ENCODE data around the gene BMP7.
A peak's percentile ranks its signal among the peaks of the same experiment; 100 is the strongest.

The BMP7 gene

DNA sequence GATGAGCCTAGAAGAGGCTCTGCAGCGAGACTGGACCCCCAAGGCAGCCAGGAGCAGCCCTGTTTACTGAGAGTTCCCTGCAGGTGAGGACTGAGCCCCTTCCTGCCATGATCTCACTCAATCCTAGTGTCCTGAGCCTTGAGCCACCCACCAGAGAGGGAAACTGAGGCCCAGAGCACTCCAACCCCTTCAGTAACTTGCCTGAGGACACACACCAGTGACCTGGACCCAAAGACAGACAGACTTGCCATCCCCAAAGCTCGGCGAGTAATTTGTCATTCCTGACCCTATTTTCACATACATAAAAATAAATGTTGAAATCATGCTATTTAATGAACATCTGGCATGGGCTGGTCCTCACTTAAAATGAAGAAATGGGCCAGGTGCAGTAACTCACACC, 16.7 kb downstream of the BMP7 start:
- no peaks in the 10 kb centered on the region for H4K20me1 ChIP-seq (ENCODE audit: insufficient read depth, low read length, poor library complexity, severe bottlenecking)
- peaks cover 11% of the 10 kb centered on the region for H3F3A ChIP-seq (ENCODE audit: low read depth)
- H2AFZ ChIP-seq (ENCODE audit: low read length): no peak overlapping the region
- no peaks in the 10 kb centered on the region for H3K79me2 ChIP-seq (ENCODE audit: insufficient read depth, low read length)
- H3K4me3 ChIP-seq (ENCODE audit: low read length, poor library complexity, severe bottlenecking): peak overlapping the region; percentile 51
- H3K27me3 ChIP-seq (ENCODE audit: insufficient read depth, low read length, poor library complexity, severe bottlenecking): no peaks in the 10 kb centered on the region
- H3K9me3 ChIP-seq (ENCODE audit: insufficient read depth, low read depth, low read length): no peaks in the 10 kb centered on the region
- no peaks in the 10 kb centered on the region for H3K9me2 ChIP-seq (replicated peaks; ENCODE audit: low read depth, low read length)
- H3K36me3 ChIP-seq (ENCODE audit: insufficient read depth, low read length): no peaks in the 10 kb centered on the region
- TF ChIP-seq CTCF (conservative IDR thresholded peaks at IDR 0.05; ENCODE audit: low read length) (no peak), EZH2phosphoT487 (IDR thresholded peaks at IDR 0.05; ENCODE audit: borderline replicate concordance) (no peak)
- H3K9ac ChIP-seq (ENCODE audit: low read depth, low read length, poor library complexity, severe bottlenecking): peak overlapping the region; percentile 70
- H3K4me2 ChIP-seq (ENCODE audit: low read depth, low read length, poor library complexity, severe bottlenecking): peak overlapping the region; percentile 81
- peaks cover 68% of the 10 kb centered on the region for H3K4me1 ChIP-seq (ENCODE audit: insufficient read depth, low read length, poor library complexity, severe bottlenecking)

- H3F3A ChIP-seq (ENCODE audit: low read depth): peaks cover 11% of the 10 kb centered on the region
- no peaks in the 10 kb centered on the region for H3K9me3 ChIP-seq (ENCODE audit: insufficient read depth, low read depth, low read length)
- H2AFZ ChIP-seq (ENCODE audit: low read length): no peak overlapping the region
- no peaks in the 10 kb centered on the region for H4K20me1 ChIP-seq (ENCODE audit: insufficient read depth, low read length, poor library complexity, severe bottlenecking)
- no peaks in the 10 kb centered on the region for H3K79me2 ChIP-seq (ENCODE audit: insufficient read depth, low read length)
- no peaks in the 10 kb centered on the region for H3K36me3 ChIP-seq (ENCODE audit: insufficient read depth, low read length)
- H3K4me3 ChIP-seq (ENCODE audit: low read length, poor library complexity, severe bottlenecking): no peak overlapping the region
- no peaks in the 10 kb centered on the region for H3K27me3 ChIP-seq (ENCODE audit: insufficient read depth, low read length, poor library complexity, severe bottlenecking)
- no peak for TF ChIP-seq EZH2phosphoT487 (IDR thresholded peaks at IDR 0.05; ENCODE audit: borderline replicate concordance)
- TF ChIP-seq CTCF (conservative IDR thresholded peaks at IDR 0.05; ENCODE audit: low read length): no peak
- peak overlapping the region; percentile 70 for H3K9ac ChIP-seq (ENCODE audit: low read depth, low read length, poor library complexity, severe bottlenecking)
- peaks cover 69% of the 10 kb centered on the region for H3K4me1 ChIP-seq (ENCODE audit: insufficient read depth, low read length, poor library complexity, severe bottlenecking)
- peak overlapping the region; percentile 81 for H3K4me2 ChIP-seq (ENCODE audit: low read depth, low read length, poor library complexity, severe bottlenecking)
- H3K9me2 ChIP-seq (replicated peaks; ENCODE audit: low read depth, low read length): no peaks in the 10 kb centered on the region
Observed at GRCh38 chr20:57249073-57249472, 17.4 kb downstream of the BMP7 start.

- Histone ChIP-seq H3K4me3 (ENCODE audit: low read length, poor library complexity, severe bottlenecking) (peak overlapping the region; percentile 10), H3F3A (ENCODE audit: low read depth) (peaks cover 11% of the 10 kb centered on the region), H3K9ac (ENCODE audit: low read depth, low read length, poor library complexity, severe bottlenecking) (peak overlapping the region; percentile 40), H3K4me1 (ENCODE audit: insufficient read depth, low read length, poor library complexity, severe bottlenecking) (peaks cover 64% of the 10 kb centered on the region), H3K4me2 (ENCODE audit: low read depth, low read length, poor library complexity, severe bottlenecking) (peak overlapping the region; percentile 60), H4K20me1 (ENCODE audit: insufficient read depth, low read length, poor library complexity, severe bottlenecking) (no peaks in the 10 kb centered on the region), H2AFZ (ENCODE audit: low read length) (peak overlapping the region; percentile 13; the same call in 1 of the 2 replicates), H3K27me3 (ENCODE audit: insufficient read depth, low read length, poor library complexity, severe bottlenecking) (no peaks in the 10 kb centered on the region), H3K9me2 (replicated peaks; ENCODE audit: low read depth, low read length) (no peaks in the 10 kb centered on the region), H3K9me3 (ENCODE audit: insufficient read depth, low read depth, low read length) (no peaks in the 10 kb centered on the region), H3K79me2 (ENCODE audit: insufficient read depth, low read length) (no peaks in the 10 kb centered on the region), H3K36me3 (ENCODE audit: insufficient read depth, low read length) (no peaks in the 10 kb centered on the region)
- TF ChIP-seq CTCF (conservative IDR thresholded peaks at IDR 0.05; ENCODE audit: low read length): no peak
- TF ChIP-seq EZH2phosphoT487 (IDR thresholded peaks at IDR 0.05; ENCODE audit: borderline replicate concordance): no peak
Observed at GRCh38 chr20:57248132-57248797, 18.2 kb downstream of the BMP7 start.
